K562 (cell line): ENCODE measurements around the gene ANKRD13A. TPM values are rescaled to one million over a fixed set of nuclear protein-coding genes. Genes with fewer than 3 reads are reported as not detected.

ENCODE experiments used
- CBX3 ChIP-seq, 2 experiments: IDR thresholded peaks; 1 replicate in 1 of 2; 2 replicates in 1 of 2; pipeline ENCODE4 v1.6.1; 2012; ENCODE audit warnings: inconsistent platforms in 2 of 2, low read length in 2 of 2, borderline replicate concordance in 1 of 2, control low read depth in 1 of 2
- CHCHD3 ChIP-seq: fragments of 250-450 bp; sonication (Bioruptor Pico); IDR thresholded peaks from 2 replicates; pipeline ENCODE4 v2.1.2; 2022; ENCODE audit warnings: mild to moderate bottlenecking
- DMBX1 ChIP-seq: fragments of 250-450 bp; sonication (Bioruptor Pico); IDR thresholded peaks from 2 replicates; pipeline ENCODE4 v1.8.0; 2022; ENCODE audit warnings: inconsistent platforms, mild to moderate bottlenecking, moderate library complexity, borderline replicate concordance
- EP300 ChIP-seq: IDR thresholded peaks from 2 replicates; pipeline ENCODE4 v1.6.1; 2012; ENCODE audit warnings: low read length, improper control_type of control experiment
- JUND ChIP-seq, 2 experiments: IDR thresholded peaks; 2 replicates in 1 of 2; 3 replicates in 1 of 2; pipeline ENCODE4 v1.6.1; 2011; ENCODE audit warnings: borderline replicate concordance in 2 of 2, low read depth in 2 of 2, low read length in 2 of 2, improper control_type of control experiment in 1 of 2, missing biosample characterization in 1 of 2, missing genetic modification characterization in 1 of 2, missing genetic modification reagents in 1 of 2
- MEIS2 ChIP-seq: fragments of 450-650 bp; IDR thresholded peaks from 2 replicates; pipeline ENCODE4 v1.6.1; 2014; ENCODE audit warnings: mild to moderate bottlenecking; ENCODE audit not compliant: partially characterized antibody
- MTA1 ChIP-seq: fragments of 450-650 bp; IDR thresholded peaks from 2 replicates; pipeline ENCODE4 v1.6.1; 2017; ENCODE audit warnings: borderline replicate concordance
- NFATC3 ChIP-seq: fragments of 450-650 bp; IDR thresholded peaks from 2 replicates; pipeline ENCODE4 v1.6.1; 2017; ENCODE audit warnings: mild to moderate bottlenecking
- NFIC ChIP-seq: fragments of 450-650 bp; IDR thresholded peaks from 2 replicates; pipeline ENCODE4 v1.6.1; 2017; ENCODE audit warnings: mild to moderate bottlenecking, inconsistent platforms
- PKNOX1 ChIP-seq: fragments of 450-650 bp; IDR thresholded peaks from 2 replicates; pipeline ENCODE4 v1.6.1; 2016
- RAD21 ChIP-seq, 2 experiments: fragments of 250-450 bp in 1 of 2; fragments of 450-650 bp in 1 of 2; sonication (Bioruptor Pico) in 1 of 2; formaldehyde crosslinking in 1 of 2; IDR thresholded peaks in 1 of 2; conservative IDR thresholded peaks in 1 of 2; 2 replicates each; pipeline versions ENCODE4 v1.4.0 to v1.8.0; 2020 to 2022; ENCODE audit warnings: mild to moderate bottlenecking in 2 of 2, moderate library complexity in 1 of 2
- TAF1 ChIP-seq: IDR thresholded peaks from 2 replicates; pipeline ENCODE4 v1.6.1; 2011; ENCODE audit warnings: mild to moderate bottlenecking, low read length, moderate library complexity; ENCODE audit not compliant: insufficient read depth, control insufficient read depth, severe bottlenecking; ENCODE audit errors: extremely low read depth
- TOE1 ChIP-seq, 2 experiments: fragments of 450-650 bp in 1 of 2; sonication (generic) in 1 of 2; formaldehyde crosslinking in 1 of 2; IDR thresholded peaks; 2 replicates each; pipeline versions ENCODE4 v1.7.1 to v1.8.0; 2016 to 2022; ENCODE audit warnings: borderline replicate concordance in 2 of 2, mild to moderate bottlenecking in 2 of 2, antibody characterized with exemption in 1 of 2, inconsistent platforms in 1 of 2, low read depth in 1 of 2, missing genetic modification reagents in 1 of 2, moderate library complexity in 1 of 2
- ZNF253 ChIP-seq: fragments of 250-450 bp; sonication (Bioruptor Pico); conservative IDR thresholded peaks from 2 replicates; pipeline ENCODE4 v1.6.1; 2021; ENCODE audit warnings: mild to moderate bottlenecking
- ZNF507 ChIP-seq: conservative IDR thresholded peaks from 2 replicates; pipeline ENCODE4 v1.6.1; 2017; ENCODE audit warnings: missing genetic modification characterization, missing compliant biosample characterization
- ZNF639 ChIP-seq, 2 experiments: fragments of 200-800 bp in 1 of 2; sonication (Bioruptor generic) in 1 of 2; sonication (generic) in 1 of 2; formaldehyde crosslinking in 1 of 2; IDR thresholded peaks in 1 of 2; conservative IDR thresholded peaks in 1 of 2; 2 replicates each; pipeline versions ENCODE4 v1.5.0 to v1.6.1; 2016 to 2020; ENCODE audit warnings: missing compliant biosample characterization in 1 of 2, missing genetic modification characterization in 1 of 2, missing genetic modification reagents in 1 of 2
- polyA plus RNA-seq, 8 experiments: library from polyadenylated mRNA; depleted of rRNA in 4 of 8; stranded (reverse) in 5 of 8; unstranded in 3 of 8; fragments of >200 nt; fragmentation: Nextera tagmentation in 2 of 8; fragmentation: Illumina TruSeq in 1 of 8; extraction: Ambion mirVana in 2 of 8; extraction: Trizol in 1 of 8; gene quantifications; 2 replicates each; pipeline versions ENCODE4 v1.2.1 to v1.2.3, GENCODE V29; 2011 to 2014; ENCODE audit warnings: inconsistent platforms in 1 of 8, missing spikeins in 1 of 8
- total RNA-seq, 7 experiments: library from RNA; depleted of rRNA in 6 of 7; stranded (reverse); fragments of >200 nt in 6 of 7; fragmentation: Illumina TruSeq in 2 of 7; extraction: Trizol in 2 of 7; gene quantifications; 2 replicates each; pipeline versions ENCODE4 v1.2.1 to v1.2.3, GENCODE V29; 2011 to 2021; ENCODE audit warnings: low replicate concordance in 1 of 7
- TF ChIP-seq, protein P1 (sequence below): fragments of 450-650 bp; formaldehyde crosslinking; IDR thresholded peaks from 2 replicates; pipeline ENCODE4 v1.4.0; 2020; ENCODE audit warnings: mild to moderate bottlenecking, moderate library complexity
- TF ChIP-seq, protein P2 (sequence below): sonication (generic); formaldehyde crosslinking; IDR thresholded peaks from 2 replicates; pipeline ENCODE4 v1.8.0; 2023; ENCODE audit warnings: mild to moderate bottlenecking, missing genetic modification reagents

ANKRD13A gene
- total and polyA plus RNA-seq, 9 of the 15 experiments (the other 6 are each of a cell fraction or from before 2014, with no cell fraction given), result 5.0 to 55.0 (median 41.5) TPM

DNA sequence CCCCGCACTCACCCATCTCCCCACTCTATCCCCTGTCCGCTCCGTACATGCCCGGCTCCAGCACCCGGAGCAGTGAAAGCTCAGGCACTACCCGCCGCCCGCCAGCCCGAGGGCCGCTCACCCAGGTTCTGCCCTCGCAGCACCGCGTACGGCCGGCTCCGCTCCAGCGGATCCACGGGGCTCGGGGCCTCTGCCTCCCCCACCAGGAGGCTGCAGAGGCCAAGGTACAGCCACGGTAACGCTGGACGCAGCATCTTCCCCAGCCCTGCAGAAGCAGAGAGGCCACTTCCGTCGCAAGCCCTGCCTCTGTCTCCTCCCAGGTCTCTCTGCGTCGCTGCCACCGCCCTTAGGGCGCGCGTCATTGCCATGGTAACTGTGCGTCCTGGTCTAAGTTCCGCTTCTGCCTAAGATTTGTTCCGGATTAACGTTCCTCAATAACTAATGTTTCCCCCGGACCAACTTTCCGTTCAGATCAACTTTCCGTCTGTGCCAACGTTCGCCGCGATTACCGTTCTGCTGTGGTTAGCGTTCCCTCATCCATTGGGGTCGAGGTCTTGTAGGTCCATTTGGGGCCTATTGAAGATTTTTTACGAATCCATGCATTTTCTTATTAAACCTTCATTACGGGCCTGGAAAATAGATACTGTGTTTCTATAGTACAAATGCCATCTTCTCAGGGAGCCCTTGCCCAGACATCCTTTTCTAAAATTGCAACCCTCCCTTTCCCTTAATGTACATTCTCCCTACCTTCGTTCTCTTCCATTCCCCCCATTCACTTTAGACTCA lies 49.2 kb downstream of the ANKRD13A start, which contains the start of gene C12orf76 (continued):
- peak; percentile 84 for TF ChIP-seq JUND (IDR thresholded peaks at IDR 0.05; ENCODE audit: borderline replicate concordance, low read depth, low read length)
- TF ChIP-seq JUND (tag; IDR thresholded peaks at IDR 0.05; ENCODE audit: borderline replicate concordance, low read depth, low read length), result no peak; the same call in 2 of the 3 replicates
- TF ChIP-seq, protein P1, sequence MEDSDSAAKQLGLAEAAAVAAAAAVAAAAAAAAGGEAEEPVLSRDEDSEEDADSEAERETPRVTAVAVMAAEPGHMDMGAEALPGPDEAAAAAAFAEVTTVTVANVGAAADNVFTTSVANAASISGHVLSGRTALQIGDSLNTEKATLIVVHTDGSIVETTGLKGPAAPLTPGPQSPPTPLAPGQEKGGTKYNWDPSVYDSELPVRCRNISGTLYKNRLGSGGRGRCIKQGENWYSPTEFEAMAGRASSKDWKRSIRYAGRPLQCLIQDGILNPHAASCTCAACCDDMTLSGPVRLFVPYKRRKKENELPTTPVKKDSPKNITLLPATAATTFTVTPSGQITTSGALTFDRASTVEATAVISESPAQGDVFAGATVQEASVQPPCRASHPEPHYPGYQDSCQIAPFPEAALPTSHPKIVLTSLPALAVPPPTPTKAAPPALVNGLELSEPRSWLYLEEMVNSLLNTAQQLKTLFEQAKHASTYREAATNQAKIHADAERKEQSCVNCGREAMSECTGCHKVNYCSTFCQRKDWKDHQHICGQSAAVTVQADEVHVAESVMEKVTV (CRISPR knock-in tag), result no peak
- peak; percentile 53 for TF ChIP-seq MEIS2
- TF ChIP-seq TAF1, result peak; percentile 84
- TF ChIP-seq ZNF253 (CRISPR knock-in tag), result no peak
- peak in 1 of 2 experiments; percentile 96; a peak in 2 of 3 replicates for TF ChIP-seq CBX3 (IDR thresholded peaks at IDR 0.05; ENCODE audit: borderline replicate concordance in 1 of 2, low read length in 2 of 2)
- TF ChIP-seq EP300, result peak; percentile 65
- TF ChIP-seq ZNF639 (CRISPR knock-in tag; conservative IDR thresholded peaks at IDR 0.05 in 1 of 2, IDR thresholded peaks at IDR 0.05 in 1 of 2), result peak in 1 of 2 experiments; percentile 80; a peak in 1 of 4 replicates
- TF ChIP-seq NFIC, result peak; percentile 57
- TF ChIP-seq CHCHD3 (CRISPR knock-in tag), result no peak
- no peak for TF ChIP-seq ZNF507 (tag)
- TF ChIP-seq TOE1 (IDR thresholded peaks at IDR 0.05; ENCODE audit: borderline replicate concordance), result peak; percentile 87
- no peak for TF ChIP-seq TOE1 (CRISPR knock-in tag; IDR thresholded peaks at IDR 0.05; ENCODE audit: borderline replicate concordance, low read depth)
- TF ChIP-seq MTA1, result peak; percentile 84; the same call in 1 of the 2 replicates
- peak; percentile 87 for TF ChIP-seq NFATC3
- peak; percentile 65 for TF ChIP-seq PKNOX1
- TF ChIP-seq RAD21 (CRISPR knock-in tag; conservative IDR thresholded peaks at IDR 0.05 in 1 of 2, IDR thresholded peaks at IDR 0.05 in 1 of 2), result peak; percentile 63 to 78
- TF ChIP-seq, protein P2, sequence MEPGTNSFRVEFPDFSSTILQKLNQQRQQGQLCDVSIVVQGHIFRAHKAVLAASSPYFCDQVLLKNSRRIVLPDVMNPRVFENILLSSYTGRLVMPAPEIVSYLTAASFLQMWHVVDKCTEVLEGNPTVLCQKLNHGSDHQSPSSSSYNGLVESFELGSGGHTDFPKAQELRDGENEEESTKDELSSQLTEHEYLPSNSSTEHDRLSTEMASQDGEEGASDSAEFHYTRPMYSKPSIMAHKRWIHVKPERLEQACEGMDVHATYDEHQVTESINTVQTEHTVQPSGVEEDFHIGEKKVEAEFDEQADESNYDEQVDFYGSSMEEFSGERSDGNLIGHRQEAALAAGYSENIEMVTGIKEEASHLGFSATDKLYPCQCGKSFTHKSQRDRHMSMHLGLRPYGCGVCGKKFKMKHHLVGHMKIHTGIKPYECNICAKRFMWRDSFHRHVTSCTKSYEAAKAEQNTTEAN (CRISPR knock-in tag), result 0 out of 2 replicates have a peak, but pooled peaks have one; percentile 54
- peak; percentile 78 for TF ChIP-seq DMBX1
